Peyer's patch (tissue), 4 donors: ENCODE data around the gene HDC. TPM values are rescaled to one million over a fixed set of nuclear protein-coding genes. Genes with fewer than 3 reads are reported as not detected.

Experiments used
- DNase-seq, 3 donors: peaks; one replicate each; pipeline ENCODE4 v3.0.0-alpha.2; 2017 to 2019
- H3K27ac ChIP-seq, 4 donors: fragments of 200-600 bp; sonication (generic); one replicate each; pipeline ENCODE4 v1.5.1; 2016 to 2019
- H3K27me3 ChIP-seq, 2 donors: fragments of 200-600 bp; sonication (generic); one replicate each; pipeline ENCODE4 v1.5.1; 2019
- H3K36me3 ChIP-seq, 3 donors: fragments of 200-600 bp; sonication (generic); one replicate each; pipeline ENCODE4 v1.5.1; 2016 to 2019
- H3K4me1 ChIP-seq, 4 donors: fragments of 200-600 bp; sonication (generic); one replicate each; pipeline ENCODE4 v1.5.1; 2016 to 2019
- H3K4me3 ChIP-seq, 4 donors: fragments of 200-600 bp; sonication (generic); 1 replicate in 3 of 4; 2 replicates in 1 of 4; pipeline ENCODE4 v1.5.1; 2016 to 2019; ENCODE audit warnings: mild to moderate bottlenecking in 1 of 4
- H3K9me3 ChIP-seq, 4 donors: fragments of 200-600 bp; sonication (generic); one replicate each; pipeline ENCODE4 v1.5.1; 2016 to 2019; ENCODE audit warnings: mild to moderate bottlenecking in 1 of 4
- POLR2A ChIP-seq, 2 donors: fragments of 450-650 bp; IDR thresholded peaks; one replicate each; pipeline ENCODE4 v1.5.1; 2017; ENCODE audit warnings: antibody characterized with exemption in 2 of 2, mild to moderate bottlenecking in 2 of 2, moderate library complexity in 2 of 2
- total RNA-seq, 4 donors: library from RNA; depleted of rRNA; stranded (reverse); fragments of >200 nt; gene quantifications; one replicate each; pipeline ENCODE4 v1.1.0, GENCODE V29; 2016
- TF ChIP-seq, protein P1 (sequence below), 6 experiments: fragments of 450-650 bp in 4 of 6; fragments of 200-600 bp in 2 of 6; sonication (generic) in 1 of 6; IDR thresholded peaks; one replicate each; pipeline ENCODE4 v1.5.1; 2017 to 2019; ENCODE audit warnings: antibody characterized with exemption in 6 of 6, mild to moderate bottlenecking in 3 of 6, moderate library complexity in 1 of 6

The HDC gene
- total RNA-seq, 4 donors from 2014 or later, result 0.80 to 21.5 (median 1.2) TPM; not detected in 1

- Histone ChIP-seq H3K27me3 (no peaks in the 10 kb centered on the region), H3K4me3 (no peak overlapping the region), H3K4me1 (no peaks in the 10 kb centered on the region), H3K27ac (no peak overlapping the region), H3K36me3 (no peaks in the 10 kb centered on the region), H3K9me3 (no peaks in the 10 kb centered on the region)
- no peak for DNase-seq
- TF ChIP-seq, protein P1, sequence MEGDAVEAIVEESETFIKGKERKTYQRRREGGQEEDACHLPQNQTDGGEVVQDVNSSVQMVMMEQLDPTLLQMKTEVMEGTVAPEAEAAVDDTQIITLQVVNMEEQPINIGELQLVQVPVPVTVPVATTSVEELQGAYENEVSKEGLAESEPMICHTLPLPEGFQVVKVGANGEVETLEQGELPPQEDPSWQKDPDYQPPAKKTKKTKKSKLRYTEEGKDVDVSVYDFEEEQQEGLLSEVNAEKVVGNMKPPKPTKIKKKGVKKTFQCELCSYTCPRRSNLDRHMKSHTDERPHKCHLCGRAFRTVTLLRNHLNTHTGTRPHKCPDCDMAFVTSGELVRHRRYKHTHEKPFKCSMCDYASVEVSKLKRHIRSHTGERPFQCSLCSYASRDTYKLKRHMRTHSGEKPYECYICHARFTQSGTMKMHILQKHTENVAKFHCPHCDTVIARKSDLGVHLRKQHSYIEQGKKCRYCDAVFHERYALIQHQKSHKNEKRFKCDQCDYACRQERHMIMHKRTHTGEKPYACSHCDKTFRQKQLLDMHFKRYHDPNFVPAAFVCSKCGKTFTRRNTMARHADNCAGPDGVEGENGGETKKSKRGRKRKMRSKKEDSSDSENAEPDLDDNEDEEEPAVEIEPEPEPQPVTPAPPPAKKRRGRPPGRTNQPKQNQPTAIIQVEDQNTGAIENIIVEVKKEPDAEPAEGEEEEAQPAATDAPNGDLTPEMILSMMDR (IDR thresholded peaks at IDR 0.05), result no peak
- no peak for TF ChIP-seq POLR2A (IDR thresholded peaks at IDR 0.05)
These were observed 32.3 kb downstream of the HDC start for GRCh38 chr15:50233192-50233736.

DNA sequence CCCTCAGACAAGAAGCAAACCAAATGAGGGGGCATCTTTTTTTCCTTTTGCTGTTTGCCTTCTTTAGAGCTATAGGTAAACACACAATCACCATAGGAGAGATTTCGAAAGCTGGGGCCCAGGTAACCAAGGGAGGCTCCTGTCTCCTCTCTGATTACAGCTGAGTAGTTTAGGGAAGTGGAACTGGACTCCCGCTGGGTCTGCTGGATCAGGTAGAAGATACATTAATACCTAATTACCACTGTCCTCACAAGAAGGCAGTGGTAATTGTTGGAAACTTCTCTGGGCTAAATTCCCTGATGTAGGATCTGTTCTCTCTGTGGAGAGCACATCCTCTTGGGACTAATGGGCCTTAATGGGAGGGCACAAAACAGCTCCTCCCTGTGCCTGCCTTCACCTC, 32.7 kb downstream of the HDC start:
- Histone ChIP-seq H3K36me3 (no peaks in the 10 kb centered on the region), H3K27ac (no peak overlapping the region), H3K9me3 (no peaks in the 10 kb centered on the region), H3K4me1 (no peaks in the 10 kb centered on the region), H3K27me3 (no peaks in the 10 kb centered on the region), H3K4me3 (no peak overlapping the region)
- DNase-seq, result no peak
- TF ChIP-seq POLR2A (IDR thresholded peaks at IDR 0.05), result no peak
- TF ChIP-seq, protein P1 (IDR thresholded peaks at IDR 0.05), result no peak

GRCh38 chr15:50231761-50232160, 33.8 kb downstream of the HDC start:
- H3K36me3 ChIP-seq, result no peaks in the 10 kb centered on the region
- no peak overlapping the region for H3K27ac ChIP-seq
- TF ChIP-seq, protein P1 (IDR thresholded peaks at IDR 0.05), result no peak
- TF ChIP-seq POLR2A (IDR thresholded peaks at IDR 0.05), result no peak
- no peaks in the 10 kb centered on the region for H3K9me3 ChIP-seq
- no peaks in the 10 kb centered on the region for H3K27me3 ChIP-seq
- H3K4me3 ChIP-seq, result no peak overlapping the region
- no peaks in the 10 kb centered on the region for H3K4me1 ChIP-seq
- DNase-seq, result no peak

- no peak overlapping the region for H3K27ac ChIP-seq
- no peaks in the 10 kb centered on the region for H3K36me3 ChIP-seq
- DNase-seq, result no peak
- no peaks in the 10 kb centered on the region for H3K4me1 ChIP-seq
- no peaks in the 10 kb centered on the region for H3K27me3 ChIP-seq
- H3K4me3 ChIP-seq, result no peak overlapping the region
- TF ChIP-seq POLR2A (IDR thresholded peaks at IDR 0.05), result no peak
- no peaks in the 10 kb centered on the region for H3K9me3 ChIP-seq
These were observed 36.2 kb downstream of the HDC start for GRCh38 chr15:50229336-50229735.

DNA sequence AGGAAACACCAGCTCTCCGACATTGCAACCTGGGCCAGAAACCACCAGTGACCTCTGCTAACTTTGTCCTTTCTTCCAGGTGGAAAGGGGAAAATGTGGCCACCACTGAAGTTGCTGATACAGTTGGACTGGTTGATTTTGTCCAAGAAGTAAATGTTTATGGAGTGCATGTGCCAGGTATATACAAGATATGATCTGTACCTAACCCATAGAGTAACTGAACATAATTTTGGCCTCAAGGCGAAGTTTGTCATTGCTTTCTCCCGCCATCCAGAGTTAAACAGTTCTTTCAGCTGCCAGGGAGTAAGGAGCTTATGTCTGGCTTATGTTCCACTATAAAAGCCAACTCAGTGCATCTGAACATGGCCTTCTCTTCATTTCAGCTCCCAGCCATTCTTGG, 36.7 kb downstream of the HDC start:
- no peaks in the 10 kb centered on the region for H3K27me3 ChIP-seq
- no peaks in the 10 kb centered on the region for H3K4me1 ChIP-seq
- H3K36me3 ChIP-seq, result no peaks in the 10 kb centered on the region
- H3K27ac ChIP-seq, result no peak overlapping the region
- H3K9me3 ChIP-seq, result no peaks in the 10 kb centered on the region
- TF ChIP-seq, protein P1 (IDR thresholded peaks at IDR 0.05), result no peak
- no peak for TF ChIP-seq POLR2A (IDR thresholded peaks at IDR 0.05)
- no peak overlapping the region for H3K4me3 ChIP-seq
- DNase-seq, result no peak

GRCh38 chr15:50227076-50227475, 38.5 kb downstream of the HDC start:
- Histone ChIP-seq H3K4me3 (no peak overlapping the region), H3K27me3 (no peaks in the 10 kb centered on the region), H3K9me3 (no peaks in the 10 kb centered on the region), H3K27ac (no peak overlapping the region), H3K4me1 (no peaks in the 10 kb centered on the region), H3K36me3 (no peaks in the 10 kb centered on the region)
- TF ChIP-seq, protein P1 (IDR thresholded peaks at IDR 0.05), result no peak
- no peak for TF ChIP-seq POLR2A (IDR thresholded peaks at IDR 0.05)
- DNase-seq, result no peak
